Measurements from ENCODE around the gene EPS15. TPM values are rescaled to one million over a fixed set of nuclear protein-coding genes. Genes with fewer than 3 reads are reported as not detected.

The EPS15 gene
- total RNA-seq, 4 donors from 2014 or later: 94.8 to 133 (median 125) TPM

- DNase-seq (ENCODE audit: low spot score in 2 of 2): no peak
- Histone ChIP-seq H3K9me3 (no peaks in the 10 kb centered on the region), H3K27me3 (no peaks in the 10 kb centered on the region), H3K4me3 (no peak overlapping the region), H3K36me3 (no peaks in the 10 kb centered on the region), H3K27ac (peak overlapping the region in 2 of 4 donors; percentile 79 to 87), H3K4me1 (peaks cover 0 to 12% (median 5%) of the 10 kb centered on the region in 4 donors)
- 84 to 96% methylated on average over 1 of the region's 1 CpG for WGBS, 2 donors
- TF ChIP-seq CTCF (IDR thresholded peaks at IDR 0.05): no peak
- TF ChIP-seq POLR2A (IDR thresholded peaks at IDR 0.05): no peak
- no peak for TF ChIP-seq EP300 (IDR thresholded peaks at IDR 0.05)
These were observed 5.8 kb upstream of the EPS15 start for GRCh38 chr1:51524817-51525216.

DNA sequence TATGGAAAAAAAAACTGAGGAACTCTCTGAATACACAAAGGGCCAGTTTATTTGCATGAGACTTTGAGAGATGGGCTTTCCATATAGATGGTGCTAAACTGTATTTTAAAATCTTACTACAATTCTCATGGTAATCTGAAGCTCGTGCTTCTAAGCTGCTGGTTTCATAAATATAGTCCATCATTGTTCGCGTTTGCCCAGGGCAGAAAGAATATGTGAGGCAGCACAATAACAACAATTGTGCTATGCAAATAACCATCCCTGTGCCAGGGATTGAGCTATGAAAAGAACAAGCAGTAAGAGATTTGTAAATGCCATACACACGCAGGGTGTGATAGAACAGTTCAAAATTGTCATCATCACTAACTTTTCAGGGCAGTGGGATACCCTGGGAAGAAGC lies 4.9 kb upstream of the EPS15 start:
- no peaks in the 10 kb centered on the region for H3K36me3 ChIP-seq
- 58 to 59% methylated on average over 4 of the region's 4 CpGs for WGBS, 2 donors
- TF ChIP-seq POLR2A (IDR thresholded peaks at IDR 0.05) (no peak), EP300 (IDR thresholded peaks at IDR 0.05) (peak in 1 of 2 donors; percentile 20)
- no peak for DNase-seq (ENCODE audit: low spot score in 2 of 2)
- H3K4me3 ChIP-seq: no peak overlapping the region
- no peaks in the 10 kb centered on the region for H3K9me3 ChIP-seq
- H3K4me1 ChIP-seq: peaks cover 0 to 12% (median 5%) of the 10 kb centered on the region in 4 donors
- peak overlapping the region; percentile 23 to 87 (median 53) for H3K27ac ChIP-seq
- no peaks in the 10 kb centered on the region for H3K27me3 ChIP-seq

- H3K4me1 ChIP-seq: peaks cover 0 to 28% (median 19%) of the 10 kb centered on the region in 4 donors
- H3K27ac ChIP-seq: peak overlapping the region in 3 of 4 donors; percentile 27 to 68 (median 30)
- WGBS, 2 donors: 48 to 49% methylated on average over 3 of the region's 3 CpGs
- no peak overlapping the region for H3K4me3 ChIP-seq
- no peaks in the 10 kb centered on the region for H3K27me3 ChIP-seq
- no peak for DNase-seq (ENCODE audit: low spot score in 2 of 2)
- TF ChIP-seq CTCF (IDR thresholded peaks at IDR 0.05) (no peak), POLR2A (IDR thresholded peaks at IDR 0.05) (no peak), EP300 (IDR thresholded peaks at IDR 0.05) (no peak)
- H3K9me3 ChIP-seq: no peaks in the 10 kb centered on the region
- H3K36me3 ChIP-seq: no peaks in the 10 kb centered on the region
These were observed 1.7 kb upstream of the EPS15 start for GRCh38 chr1:51520700-51521248.

GRCh38 chr1:51519865-51520699 lies 1.0 kb upstream of the EPS15 start:
- Histone ChIP-seq H3K36me3 (no peaks in the 10 kb centered on the region), H3K4me1 (peaks cover 0 to 35% (median 26%) of the 10 kb centered on the region in 4 donors), H3K27me3 (no peaks in the 10 kb centered on the region), H3K4me3 (no peak overlapping the region), H3K27ac (peak overlapping the region in 3 of 4 donors; percentile 27 to 68 (median 30)), H3K9me3 (no peaks in the 10 kb centered on the region)
- 78 to 82% methylated on average over 8 of the region's 8 CpGs for WGBS, 2 donors
- TF ChIP-seq EP300 (IDR thresholded peaks at IDR 0.05): no peak
- TF ChIP-seq POLR2A (IDR thresholded peaks at IDR 0.05): no peak
- TF ChIP-seq CTCF (IDR thresholded peaks at IDR 0.05): no peak
- no peak for DNase-seq (ENCODE audit: low spot score in 2 of 2)

- peak overlapping the region; percentile 46 to 96 (median 84) for H3K4me3 ChIP-seq
- no peaks in the 10 kb centered on the region for H3K36me3 ChIP-seq
- no peaks in the 10 kb centered on the region for H3K9me3 ChIP-seq
- DNase-seq (ENCODE audit: low spot score in 2 of 2): no peak
- WGBS, 2 donors: 0% methylated on average over 13 to 22 of the region's 52 CpGs
- H3K4me1 ChIP-seq: peaks cover 0 to 42% (median 30%) of the 10 kb centered on the region in 4 donors
- no peaks in the 10 kb centered on the region for H3K27me3 ChIP-seq
- peak overlapping the region; percentile 39 to 97 (median 94) for H3K27ac ChIP-seq
- TF ChIP-seq POLR2A (IDR thresholded peaks at IDR 0.05) (no peak), CTCF (IDR thresholded peaks at IDR 0.05) (no peak), EP300 (IDR thresholded peaks at IDR 0.05) (no peak)
These were observed 449 bp downstream of the EPS15 start for GRCh38 chr1:51518586-51519047.

All from tibial nerve (tissue), 4 donors.